Measurements from ENCODE around the gene FES.
"Not testable (repeated sequence)": the region's sequence is repeated elsewhere in the genome, so short reads cannot be mapped to it uniquely, and the experiment has no call there.

FES gene

GRCh38 chr15:90872486-90873184 lies 11.7 kb upstream of the FES start:
- H3K4me3 ChIP-seq (ENCODE audit: low read depth, low read length): peak overlapping the region; percentile 68
- peak; percentile 83 for DNase-seq (ENCODE audit: low read depth)
- TF ChIP-seq CTCF (IDR thresholded peaks at IDR 0.05; ENCODE audit: low read depth, low read length): no peak
- peak; percentile 49; the same call in 1 of the 2 replicates for TF ChIP-seq MYC (IDR thresholded peaks at IDR 0.05; ENCODE audit: low read depth, low read length)

- H3K4me3 ChIP-seq (ENCODE audit: low read depth, low read length): peak overlapping the region; percentile 68
- TF ChIP-seq POLR2A (IDR thresholded peaks at IDR 0.05; ENCODE audit: extremely low read depth, insufficient read length) (peak; percentile 0), MAX (IDR thresholded peaks at IDR 0.05; ENCODE audit: low read depth, low read length) (no peak), MYC (IDR thresholded peaks at IDR 0.05; ENCODE audit: low read depth, low read length) (no peak)
- DNase-seq (ENCODE audit: low read depth): no peak
Observed at GRCh38 chr15:90873488-90873997, 10.8 kb upstream of the FES start.

GRCh38 chr15:90873998-90874605 lies 10.2 kb upstream of the FES start:
- peak; percentile 89 for DNase-seq (ENCODE audit: low read depth)
- H3K4me3 ChIP-seq (ENCODE audit: low read depth, low read length): peak overlapping the region; percentile 68
- peak; percentile 60 for TF ChIP-seq MAX (IDR thresholded peaks at IDR 0.05; ENCODE audit: low read depth, low read length)
- peak; percentile 10 for TF ChIP-seq POLR2A (IDR thresholded peaks at IDR 0.05; ENCODE audit: extremely low read depth, insufficient read length)
- no peak for TF ChIP-seq CTCF (IDR thresholded peaks at IDR 0.05; ENCODE audit: low read depth, low read length)
- TF ChIP-seq MYC (IDR thresholded peaks at IDR 0.05; ENCODE audit: low read depth, low read length): peak; percentile 81

- not testable (repeated sequence) for DNase-seq (ENCODE audit: low read depth); H3K4me3 ChIP-seq (ENCODE audit: low read depth, low read length)
Observed at GRCh38 chr15:90874986-90875385, 9.3 kb upstream of the FES start.

GRCh38 chr15:90875549-90875981 lies 8.7 kb upstream of the FES start:
- H3K4me3 ChIP-seq (ENCODE audit: low read depth, low read length): no peak overlapping the region
- no peak for DNase-seq (ENCODE audit: low read depth)
- no peak for TF ChIP-seq CTCF (IDR thresholded peaks at IDR 0.05; ENCODE audit: low read depth, low read length)
- no peak for TF ChIP-seq MYC (IDR thresholded peaks at IDR 0.05; ENCODE audit: low read depth, low read length)
- no peak for TF ChIP-seq MAX (IDR thresholded peaks at IDR 0.05; ENCODE audit: low read depth, low read length)
- TF ChIP-seq POLR2A (IDR thresholded peaks at IDR 0.05; ENCODE audit: extremely low read depth, insufficient read length): no peak

GRCh38 chr15:90876046-90876445 lies 8.3 kb upstream of the FES start:
- TF ChIP-seq CTCF (IDR thresholded peaks at IDR 0.05; ENCODE audit: low read depth, low read length) (no peak), MYC (IDR thresholded peaks at IDR 0.05; ENCODE audit: low read depth, low read length) (no peak), MAX (IDR thresholded peaks at IDR 0.05; ENCODE audit: low read depth, low read length) (no peak), POLR2A (IDR thresholded peaks at IDR 0.05; ENCODE audit: extremely low read depth, insufficient read length) (no peak)
- H3K4me3 ChIP-seq (ENCODE audit: low read depth, low read length): no peak overlapping the region
- DNase-seq (ENCODE audit: low read depth): no peak

Data from NB4 (cell line).